OCI-LY7 (cell line): ENCODE results near the gene SMG6.

Experiments used
- EZH2phosphoT487 ChIP-seq: fragments of 200-600 bp; sonication (generic); IDR thresholded peaks from 2 replicates; pipeline ENCODE4 v1.6.1; 2018; ENCODE audit warnings: low read depth, borderline replicate concordance, mild to moderate bottlenecking, mixed run types, antibody characterized with exemption, low read length, moderate library complexity, mixed read lengths
- TF ChIP-seq, protein P1 (sequence below): fragments of 200-600 bp; sonication (generic); conservative IDR thresholded peaks from 2 replicates; pipeline ENCODE4 v1.5.1; 2014; ENCODE audit warnings: mild to moderate bottlenecking, antibody characterized with exemption, low read length, moderate library complexity, mixed read lengths

- TF ChIP-seq, protein P1, sequence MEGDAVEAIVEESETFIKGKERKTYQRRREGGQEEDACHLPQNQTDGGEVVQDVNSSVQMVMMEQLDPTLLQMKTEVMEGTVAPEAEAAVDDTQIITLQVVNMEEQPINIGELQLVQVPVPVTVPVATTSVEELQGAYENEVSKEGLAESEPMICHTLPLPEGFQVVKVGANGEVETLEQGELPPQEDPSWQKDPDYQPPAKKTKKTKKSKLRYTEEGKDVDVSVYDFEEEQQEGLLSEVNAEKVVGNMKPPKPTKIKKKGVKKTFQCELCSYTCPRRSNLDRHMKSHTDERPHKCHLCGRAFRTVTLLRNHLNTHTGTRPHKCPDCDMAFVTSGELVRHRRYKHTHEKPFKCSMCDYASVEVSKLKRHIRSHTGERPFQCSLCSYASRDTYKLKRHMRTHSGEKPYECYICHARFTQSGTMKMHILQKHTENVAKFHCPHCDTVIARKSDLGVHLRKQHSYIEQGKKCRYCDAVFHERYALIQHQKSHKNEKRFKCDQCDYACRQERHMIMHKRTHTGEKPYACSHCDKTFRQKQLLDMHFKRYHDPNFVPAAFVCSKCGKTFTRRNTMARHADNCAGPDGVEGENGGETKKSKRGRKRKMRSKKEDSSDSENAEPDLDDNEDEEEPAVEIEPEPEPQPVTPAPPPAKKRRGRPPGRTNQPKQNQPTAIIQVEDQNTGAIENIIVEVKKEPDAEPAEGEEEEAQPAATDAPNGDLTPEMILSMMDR, result peak; percentile 82
- TF ChIP-seq EZH2phosphoT487, result no peak
Observed at GRCh38 chr17:2282297-2282873, 21.2 kb downstream of the SMG6 start.
